H9 (cell line): ENCODE results near the gene KCTD1. TPM values are rescaled to one million over a fixed set of nuclear protein-coding genes. Genes with fewer than 3 reads are reported as not detected.

Experiments
- DNase-seq: peaks from one replicate; pipeline ENCODE4 v3.0.0-alpha.2; 2017
- H2AFZ ChIP-seq: one replicate; pipeline ENCODE4 v1.6.1; 2013; ENCODE audit warnings: mild to moderate bottlenecking, low read length, control low read depth, moderate library complexity
- H2AK5ac ChIP-seq: 2 replicates; pipeline ENCODE4 v1.6.1; 2013; ENCODE audit warnings: low read length, control low read depth, mixed read lengths; ENCODE audit not compliant: insufficient read length
- H2BK120ac ChIP-seq: one replicate; pipeline ENCODE4 v1.6.1; 2013; ENCODE audit warnings: low read depth, mild to moderate bottlenecking, low read length, control low read depth, inconsistent platforms; ENCODE audit not compliant: poor library complexity, severe bottlenecking
- H2BK12ac ChIP-seq: 2 replicates; pipeline ENCODE4 v1.6.1; 2013; ENCODE audit warnings: low read length, control low read depth, mixed read lengths, low read depth; ENCODE audit not compliant: insufficient read length
- H2BK15ac ChIP-seq: 2 replicates; pipeline ENCODE4 v1.6.1; 2013; ENCODE audit warnings: low read depth, low read length, control low read depth
- H2BK20ac ChIP-seq: one replicate; pipeline ENCODE4 v1.6.1; 2013; ENCODE audit warnings: low read depth, mild to moderate bottlenecking, low read length, control low read depth, inconsistent platforms; ENCODE audit not compliant: poor library complexity, severe bottlenecking
- H2BK5ac ChIP-seq: 2 replicates; pipeline ENCODE4 v1.6.1; 2013; ENCODE audit warnings: low read length, control low read depth, mixed read lengths; ENCODE audit not compliant: insufficient read length
- H3K14ac ChIP-seq: 2 replicates; pipeline ENCODE4 v1.6.1; 2013; ENCODE audit warnings: low read length, control low read depth; ENCODE audit not compliant: insufficient read depth
- H3K18ac ChIP-seq: 2 replicates; pipeline ENCODE4 v1.6.1; 2013; ENCODE audit warnings: low read depth, mild to moderate bottlenecking, mixed read lengths, low read length, control low read depth; ENCODE audit not compliant: insufficient read length
- H3K23ac ChIP-seq: 2 replicates; pipeline ENCODE4 v1.6.1; 2013; ENCODE audit warnings: low read length, control low read depth, mixed read lengths, low read depth; ENCODE audit not compliant: insufficient read length
- H3K23me2 ChIP-seq: 2 replicates; pipeline ENCODE4 v1.6.1; 2013; ENCODE audit warnings: low read depth, mild to moderate bottlenecking, mixed read lengths, low read length, control low read depth; ENCODE audit not compliant: insufficient read length, poor library complexity, severe bottlenecking
- H3K27ac ChIP-seq: 2 replicates; pipeline ENCODE4 v1.5.1; 2013; ENCODE audit warnings: low read length, control low read depth, mixed read lengths, low read depth; ENCODE audit not compliant: insufficient read length
- H3K27me3 ChIP-seq: 2 replicates; pipeline ENCODE4 v1.6.1; 2013; ENCODE audit warnings: low read length, control low read depth, inconsistent platforms; ENCODE audit not compliant: insufficient read depth
- H3K4ac ChIP-seq: 2 replicates; pipeline ENCODE4 v1.6.1; 2013; ENCODE audit warnings: low read depth, mild to moderate bottlenecking, control low read depth, inconsistent platforms, low read length, moderate library complexity
- H3K4me1 ChIP-seq: 2 replicates; pipeline ENCODE4 v1.6.1; 2013; ENCODE audit warnings: low read length, control low read depth, inconsistent platforms; ENCODE audit not compliant: insufficient read depth
- H3K4me2 ChIP-seq: 2 replicates; pipeline ENCODE4 v1.6.1; 2013; ENCODE audit warnings: low read length, control low read depth, mixed read lengths; ENCODE audit not compliant: insufficient read length, insufficient read depth
- H3K56ac ChIP-seq: 2 replicates; pipeline ENCODE4 v1.6.1; 2013; ENCODE audit warnings: low read depth, mild to moderate bottlenecking, mixed read lengths, low read length, control low read depth; ENCODE audit not compliant: insufficient read length
- H3K79me1 ChIP-seq: 2 replicates; pipeline ENCODE4 v1.6.1; 2013; ENCODE audit warnings: low read depth, mild to moderate bottlenecking, moderate library complexity, low read length, control low read depth, inconsistent platforms; ENCODE audit not compliant: insufficient read depth, poor library complexity, severe bottlenecking
- H3K79me2 ChIP-seq: 2 replicates; pipeline ENCODE4 v1.6.1; 2013; ENCODE audit warnings: low read length, control low read depth, inconsistent platforms; ENCODE audit not compliant: insufficient read depth
- H3K9ac ChIP-seq: 2 replicates; pipeline ENCODE4 v1.6.1; 2013; ENCODE audit warnings: low read length, control low read depth, mixed read lengths; ENCODE audit not compliant: insufficient read length; ENCODE audit errors: extremely low read depth
- H3K9me3 ChIP-seq: one replicate; pipeline ENCODE4 v1.6.1; 2013; ENCODE audit warnings: low read depth, low read length, inconsistent platforms; ENCODE audit not compliant: control insufficient read depth
- H3T11ph ChIP-seq: one replicate; pipeline ENCODE4 v1.6.1; 2013; ENCODE audit warnings: mild to moderate bottlenecking, low read length, control low read depth, inconsistent platforms
- H4K20me1 ChIP-seq: one replicate; pipeline ENCODE4 v1.6.1; 2013; ENCODE audit not compliant: control insufficient read depth, insufficient read length, insufficient read depth
- H4K5ac ChIP-seq: 2 replicates; pipeline ENCODE4 v1.6.1; 2013; ENCODE audit warnings: low read depth, mild to moderate bottlenecking, mixed read lengths, low read length, control low read depth; ENCODE audit not compliant: insufficient read length
- H4K8ac ChIP-seq: replicated peaks from 2 replicates; pipeline ENCODE4 v1.6.1; 2013; ENCODE audit warnings: low read length, control low read depth, mixed read lengths, low read depth; ENCODE audit not compliant: insufficient read length
- H4K91ac ChIP-seq: 2 replicates; pipeline ENCODE4 v1.6.1; 2013; ENCODE audit warnings: low read depth, mild to moderate bottlenecking, moderate library complexity, mixed read lengths, low read length, control low read depth; ENCODE audit not compliant: insufficient read length
- H3K27ac Mint-ChIP-seq, 3 experiments: 2 replicates in 2 of 3; 3 replicates in 1 of 3; pipeline ENCODE4 v1.8.0; 2020 to 2021; ENCODE audit warnings: mixed read lengths in 3 of 3, mild to moderate bottlenecking in 1 of 3, moderate library complexity in 1 of 3
- H3K27me3 Mint-ChIP-seq: 2 replicates; pipeline ENCODE4 v1.8.0; 2021; ENCODE audit warnings: low read depth, mild to moderate bottlenecking, moderate library complexity, mixed read lengths
- H3K36me3 Mint-ChIP-seq, 3 experiments: 2 replicates in 2 of 3; 3 replicates in 1 of 3; pipeline ENCODE4 v1.8.0; 2020 to 2021; ENCODE audit warnings: low read depth in 3 of 3, mixed read lengths in 3 of 3; ENCODE audit not compliant: insufficient read depth in 1 of 3
- H3K4me1 Mint-ChIP-seq, 2 experiments: 2 replicates each; pipeline ENCODE4 v1.8.0; 2020; ENCODE audit warnings: mixed read lengths in 2 of 2
- H3K4me3 Mint-ChIP-seq, 2 experiments: 2 replicates in 1 of 2; 3 replicates in 1 of 2; pipeline ENCODE4 v1.8.0; 2020 to 2021; ENCODE audit warnings: mild to moderate bottlenecking in 2 of 2, mixed read lengths in 2 of 2, moderate library complexity in 1 of 2
- H3K9me3 Mint-ChIP-seq, 2 experiments: 2 replicates in 1 of 2; 3 replicates in 1 of 2; pipeline ENCODE4 v1.8.0; 2020; ENCODE audit warnings: mild to moderate bottlenecking in 2 of 2, mixed read lengths in 2 of 2, moderate library complexity in 1 of 2
- WGBS: extraction: QIAGEN DNeasy Blood & Tissue Kit; methylation state at CpG from one replicate; pipeline ENCODE4 v1.1.7; 2013; ENCODE audit warnings: missing lambda C conversion rate, low lambda C conversion rate, mixed read lengths; ENCODE audit not compliant: insufficient read length; ENCODE audit errors: extremely low coverage; 5-methylcytosine and 5-hydroxymethylcytosine counted together
- total RNA-seq: library from RNA; stranded (reverse); gene quantifications from 2 replicates; pipeline ENCODE4 v1.2.1, GENCODE V29; 2021
- TF ChIP-seq, protein P1 (sequence below): fragments of 200-600 bp; sonication (generic); conservative IDR thresholded peaks from 3 replicates; pipeline ENCODE4 v1.8.0; 2021; ENCODE audit warnings: antibody characterized with exemption, mild to moderate bottlenecking

KCTD1 gene
- total RNA-seq, 1 experiment from 2014 or later, result 10.8 TPM

DNA sequence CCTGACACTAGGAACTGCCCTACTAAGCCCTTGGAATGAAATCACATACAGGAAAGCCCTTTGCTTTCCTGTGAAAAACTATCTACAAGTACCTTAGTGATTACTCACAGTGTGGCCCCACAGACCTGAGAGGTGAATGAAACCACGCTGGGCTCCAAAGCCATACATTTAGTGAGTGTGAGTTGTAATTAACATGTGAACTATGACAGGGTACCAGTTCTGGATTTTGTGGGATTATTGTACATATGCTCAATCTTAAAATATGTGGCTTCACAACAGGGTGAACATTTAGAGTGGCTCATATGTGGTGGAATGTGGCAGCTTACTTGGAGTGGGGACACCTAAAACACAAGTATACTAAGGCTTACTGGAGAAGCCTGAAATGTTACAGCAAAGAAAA, 12.3 kb downstream of the KCTD1 start:
- no peaks in the 10 kb centered on the region for H3K79me1 ChIP-seq
- H2BK20ac ChIP-seq, result no peak overlapping the region
- H3K9me3 ChIP-seq, result no peaks in the 10 kb centered on the region
- no peaks in the 10 kb centered on the region for H3K9me3 Mint-ChIP-seq
- no peak overlapping the region for H2BK5ac ChIP-seq
- no peak overlapping the region for H4K91ac ChIP-seq
- H3T11ph ChIP-seq, result no peak overlapping the region
- TF ChIP-seq, protein P1, sequence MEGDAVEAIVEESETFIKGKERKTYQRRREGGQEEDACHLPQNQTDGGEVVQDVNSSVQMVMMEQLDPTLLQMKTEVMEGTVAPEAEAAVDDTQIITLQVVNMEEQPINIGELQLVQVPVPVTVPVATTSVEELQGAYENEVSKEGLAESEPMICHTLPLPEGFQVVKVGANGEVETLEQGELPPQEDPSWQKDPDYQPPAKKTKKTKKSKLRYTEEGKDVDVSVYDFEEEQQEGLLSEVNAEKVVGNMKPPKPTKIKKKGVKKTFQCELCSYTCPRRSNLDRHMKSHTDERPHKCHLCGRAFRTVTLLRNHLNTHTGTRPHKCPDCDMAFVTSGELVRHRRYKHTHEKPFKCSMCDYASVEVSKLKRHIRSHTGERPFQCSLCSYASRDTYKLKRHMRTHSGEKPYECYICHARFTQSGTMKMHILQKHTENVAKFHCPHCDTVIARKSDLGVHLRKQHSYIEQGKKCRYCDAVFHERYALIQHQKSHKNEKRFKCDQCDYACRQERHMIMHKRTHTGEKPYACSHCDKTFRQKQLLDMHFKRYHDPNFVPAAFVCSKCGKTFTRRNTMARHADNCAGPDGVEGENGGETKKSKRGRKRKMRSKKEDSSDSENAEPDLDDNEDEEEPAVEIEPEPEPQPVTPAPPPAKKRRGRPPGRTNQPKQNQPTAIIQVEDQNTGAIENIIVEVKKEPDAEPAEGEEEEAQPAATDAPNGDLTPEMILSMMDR, result no peak
- H3K27ac Mint-ChIP-seq, result no peak overlapping the region; a peak in 1 of 7 replicates
- DNase-seq, result no peak
- no CpG with 5 or more reads among the region's 1 CpG for WGBS
- no peak overlapping the region for H4K5ac ChIP-seq
- H3K23ac ChIP-seq, result no peak overlapping the region
- H3K4ac ChIP-seq, result no peak overlapping the region
- H3K4me2 ChIP-seq, result no peak overlapping the region
- no peak overlapping the region for H4K8ac ChIP-seq
- no peak overlapping the region for H3K14ac ChIP-seq
- H3K9ac ChIP-seq, result no peak overlapping the region
- no peaks in the 10 kb centered on the region for H3K79me2 ChIP-seq
- no peaks in the 10 kb centered on the region for H3K27me3 Mint-ChIP-seq
- H3K27ac ChIP-seq, result no peak overlapping the region
- no peaks in the 10 kb centered on the region for H3K27me3 ChIP-seq
- H4K20me1 ChIP-seq, result no peaks in the 10 kb centered on the region
- peaks cover 3% of the 10 kb centered on the region; the same call in 1 of the 2 replicates for H3K4me1 ChIP-seq
- H2AK5ac ChIP-seq, result no peak overlapping the region
- no peak overlapping the region for H3K4me3 Mint-ChIP-seq
- no peak overlapping the region for H2BK120ac ChIP-seq
- H2BK12ac ChIP-seq, result no peak overlapping the region
- H3K56ac ChIP-seq, result no peak overlapping the region
- H2AFZ ChIP-seq, result no peak overlapping the region
- H3K4me1 Mint-ChIP-seq, result peaks cover 34 to 37% of the 10 kb centered on the region in 2 experiments
- H2BK15ac ChIP-seq, result no peak overlapping the region
- H3K23me2 ChIP-seq, result no peaks in the 10 kb centered on the region
- no peaks in the 10 kb centered on the region for H3K36me3 Mint-ChIP-seq
- H3K18ac ChIP-seq, result no peak overlapping the region
